PFSK-1 (cell line): Measurements from ENCODE around the gene STAP2.

ENCODE experiments used
- FOXP2 ChIP-seq: optimal IDR thresholded peaks from 2 replicates; pipeline ENCODE3; 2011; ENCODE audit warnings: borderline replicate concordance, control low read depth, inconsistent platforms; ENCODE audit not compliant: insufficient read depth; ENCODE audit errors: extremely low read length, extremely low read depth
- POLR2AphosphoS5 ChIP-seq: IDR thresholded peaks from 2 replicates; pipeline ENCODE4 v1.6.1; 2012; ENCODE audit warnings: low read depth, mild to moderate bottlenecking, control low read depth, low read length, moderate library complexity
- REST ChIP-seq, 2 experiments: IDR thresholded peaks; 2 replicates each; pipeline versions ENCODE4 v1.6.1 to v1.8.0; 2011 to 2012; ENCODE audit warnings: low read depth in 2 of 2, low read length in 2 of 2, control low read depth in 1 of 2, inconsistent platforms in 1 of 2, mild to moderate bottlenecking in 1 of 2, moderate library complexity in 1 of 2; ENCODE audit not compliant: insufficient read depth in 1 of 2
- SIN3A ChIP-seq: IDR thresholded peaks from 2 replicates; pipeline ENCODE4 v1.6.1; 2012; ENCODE audit warnings: mild to moderate bottlenecking, low read length, moderate library complexity, borderline replicate concordance; ENCODE audit not compliant: insufficient read depth
- TAF1 ChIP-seq: IDR thresholded peaks from 2 replicates; pipeline ENCODE4 v1.6.1; 2012; ENCODE audit warnings: low read length, control low read depth, borderline replicate concordance; ENCODE audit not compliant: insufficient read depth

The STAP2 gene

DNA sequence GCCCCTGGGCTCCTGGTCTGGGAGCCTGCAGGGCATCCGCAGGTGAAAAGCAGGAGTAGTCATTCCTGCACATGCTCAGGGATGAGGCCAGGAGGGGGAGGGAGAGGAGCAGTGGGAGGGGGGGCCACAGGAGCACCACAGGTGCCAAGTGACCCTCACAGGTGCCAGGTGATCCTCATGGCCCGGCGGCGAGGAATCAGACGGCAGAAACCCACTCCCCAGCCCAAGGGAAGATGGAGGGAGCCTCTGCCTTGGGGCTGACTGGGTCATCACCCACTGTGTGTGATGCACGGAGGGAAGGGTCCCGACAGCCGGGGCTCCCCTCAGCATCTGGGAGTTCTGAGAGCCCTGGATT is 34.4 kb upstream of the STAP2 start:
- no peak for TF ChIP-seq SIN3A
- no peak for TF ChIP-seq TAF1
- TF ChIP-seq REST (IDR thresholded peaks at IDR 0.05; ENCODE audit: insufficient read depth in 1 of 2, low read depth in 2 of 2, low read length in 2 of 2) = no peak

- no peak for TF ChIP-seq POLR2AphosphoS5
- no peak for TF ChIP-seq TAF1
- no peak for TF ChIP-seq FOXP2
- TF ChIP-seq SIN3A = no peak
- TF ChIP-seq REST (IDR thresholded peaks at IDR 0.05; ENCODE audit: insufficient read depth in 1 of 2, low read depth in 2 of 2, low read length in 2 of 2) = no peak
Measured at GRCh38 chr19:4372165-4373012, 33.8 kb upstream of the STAP2 start.

GRCh38 chr19:4371247-4372164 is 32.9 kb upstream of the STAP2 start:
- TF ChIP-seq TAF1 (no peak), FOXP2 (no peak), REST (IDR thresholded peaks at IDR 0.05; ENCODE audit: insufficient read depth in 1 of 2, low read depth in 2 of 2, low read length in 2 of 2) (no peak), POLR2AphosphoS5 (no peak), SIN3A (no peak)

GRCh38 chr19:4370418-4371041 is 31.9 kb upstream of the STAP2 start:
- no peak for TF ChIP-seq POLR2AphosphoS5
- no peak for TF ChIP-seq FOXP2
- no peak for TF ChIP-seq SIN3A
- TF ChIP-seq TAF1 = no peak
- TF ChIP-seq REST (IDR thresholded peaks at IDR 0.05; ENCODE audit: insufficient read depth in 1 of 2, low read depth in 2 of 2, low read length in 2 of 2) = no peak
